CD4-positive, alpha-beta T cell treated with Interleukin-1 beta for 1 hour (primary cell): ENCODE results near the gene IDH3A.
A peak's percentile ranks its signal among the peaks of the same experiment; 100 is the strongest.

Experiments
- DNase-seq, 2 donors: peaks; one replicate each; pipeline ENCODE4 v3.0.0-alpha.2; 2020 to 2022

The IDH3A gene

DNA sequence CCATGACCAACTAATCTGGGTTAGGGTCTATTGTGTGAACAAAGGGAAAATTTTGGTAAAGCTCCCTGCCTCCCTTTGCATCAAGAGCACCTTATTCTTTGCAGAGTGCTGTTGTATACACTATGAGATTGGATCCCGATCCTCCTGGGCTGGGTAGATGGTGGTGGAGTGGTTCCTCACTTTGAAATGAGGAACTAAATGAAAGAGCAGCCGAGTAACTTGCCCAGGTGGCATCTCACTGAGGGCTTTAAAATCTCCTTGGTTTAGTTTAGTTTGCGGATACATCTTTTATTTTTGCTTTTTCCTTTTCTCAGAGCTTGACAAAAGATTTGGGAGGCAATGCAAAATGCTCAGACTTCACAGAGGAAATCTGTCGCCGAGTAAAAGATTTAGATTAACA, 19.4 kb downstream of the IDH3A start:
- no peak for DNase-seq

DNA sequence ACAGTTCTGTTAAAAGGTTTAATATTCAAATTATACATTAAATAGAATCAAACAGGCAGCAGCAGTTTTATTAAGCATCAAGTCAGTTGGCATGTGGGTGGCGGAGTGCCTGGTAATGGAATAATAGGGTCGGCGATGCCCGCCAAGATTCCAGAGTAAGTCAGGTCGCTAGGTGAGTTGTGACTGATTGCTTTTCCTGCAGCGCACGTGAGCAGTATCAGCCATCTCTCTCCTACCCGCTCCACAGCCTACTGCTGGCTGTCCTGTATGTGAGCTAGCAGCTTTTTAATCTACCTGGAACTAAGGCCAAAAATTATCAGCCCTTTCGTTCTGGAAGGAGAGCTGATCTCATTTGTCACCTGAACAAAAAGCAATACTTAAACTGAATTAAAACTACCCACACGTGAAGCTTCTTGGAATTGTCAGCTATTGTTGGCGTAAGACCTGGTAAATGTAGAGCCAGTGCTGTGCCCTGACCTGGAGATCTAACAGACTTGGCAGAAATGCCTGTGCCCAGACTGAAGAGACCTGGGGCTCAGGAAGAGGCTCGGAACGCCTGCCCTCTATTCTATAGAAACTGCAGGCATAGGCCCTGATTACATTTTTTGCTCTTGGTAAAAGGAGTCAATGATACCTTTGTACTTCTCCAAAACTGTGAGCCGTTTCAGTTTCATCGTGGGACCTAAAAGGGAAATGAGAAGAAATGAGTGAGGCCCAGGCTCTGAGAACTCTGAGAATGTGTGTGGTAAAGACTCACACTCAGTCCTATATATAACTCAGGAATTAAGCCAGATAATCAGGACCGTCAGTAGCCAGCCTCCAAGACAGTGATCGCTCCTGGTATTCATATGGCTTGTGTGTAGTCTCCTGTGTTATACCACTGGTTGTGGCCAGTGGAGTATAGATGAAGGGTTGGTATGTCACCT, 21.9 kb downstream of the IDH3A start:
- DNase-seq: no peak

DNA sequence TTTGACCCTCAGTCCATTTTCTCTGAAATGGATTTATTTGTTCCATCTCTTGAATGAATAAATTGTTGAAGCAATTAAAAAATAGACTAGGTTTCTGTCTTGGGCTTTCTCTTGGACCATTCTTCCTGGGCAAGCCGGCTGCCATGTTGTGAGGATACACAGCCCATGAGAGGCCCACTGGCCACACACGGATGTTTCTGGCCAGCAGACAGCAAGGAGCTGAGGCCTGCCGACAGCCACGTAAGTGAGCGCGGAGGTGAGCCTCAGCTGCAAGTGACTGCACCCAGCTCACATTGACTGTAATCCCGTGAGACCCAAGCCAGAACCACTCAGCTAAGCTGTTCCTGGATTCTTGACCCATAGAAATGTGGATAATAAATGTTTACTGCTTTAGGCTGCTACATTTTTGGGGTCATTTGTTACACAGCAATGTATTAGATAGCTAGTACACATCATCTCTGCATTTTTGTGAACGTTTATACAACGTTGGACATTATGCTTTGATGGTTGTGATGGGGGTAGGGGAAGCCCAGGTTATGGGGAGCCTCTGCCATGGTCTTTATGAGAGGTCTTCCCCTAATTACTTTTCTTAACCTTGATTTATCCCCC, 22.8 kb downstream of the IDH3A start:
- DNase-seq: no peak

DNA sequence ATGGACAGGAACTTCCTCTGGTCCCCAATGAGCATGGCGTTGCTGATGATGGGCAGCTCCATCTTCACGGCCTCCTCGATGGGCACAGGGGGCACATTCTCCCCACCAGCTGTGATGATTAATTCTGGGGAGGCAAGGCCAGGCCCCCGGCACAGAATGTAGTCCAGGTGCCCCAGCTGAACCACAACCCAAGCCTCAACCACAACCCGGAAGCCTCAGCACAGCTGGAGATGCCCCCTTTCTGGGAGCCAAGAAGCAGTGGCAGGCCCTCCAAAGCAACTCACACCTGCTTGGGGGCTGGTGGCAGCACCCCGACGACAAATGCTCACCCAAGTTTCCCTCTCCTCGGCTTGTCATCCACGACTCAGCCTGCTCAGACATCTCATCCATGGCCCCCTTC, 25.2 kb downstream of the IDH3A start:
- DNase-seq: no peak

DNA sequence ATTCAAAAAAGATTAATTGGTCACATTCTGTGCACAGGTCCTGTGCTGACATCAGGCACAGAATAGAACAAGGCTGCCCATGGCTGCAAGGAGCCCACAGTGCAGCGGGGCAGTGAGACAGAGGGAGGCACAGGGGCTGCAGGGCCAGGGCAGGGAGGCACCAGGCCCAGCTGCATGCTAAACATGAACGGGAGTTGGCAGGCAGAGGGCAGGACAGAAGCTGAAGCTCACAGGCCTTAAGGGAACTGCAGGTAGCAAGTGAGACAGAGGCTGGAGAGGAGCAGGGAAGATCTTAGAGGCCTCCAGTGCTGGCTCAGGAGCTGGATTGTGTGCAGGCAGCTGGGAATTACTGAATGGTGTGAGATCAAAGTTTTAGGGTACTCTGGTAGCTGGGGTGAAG, 26.2 kb downstream of the IDH3A start:
- DNase-seq: no peak

DNA sequence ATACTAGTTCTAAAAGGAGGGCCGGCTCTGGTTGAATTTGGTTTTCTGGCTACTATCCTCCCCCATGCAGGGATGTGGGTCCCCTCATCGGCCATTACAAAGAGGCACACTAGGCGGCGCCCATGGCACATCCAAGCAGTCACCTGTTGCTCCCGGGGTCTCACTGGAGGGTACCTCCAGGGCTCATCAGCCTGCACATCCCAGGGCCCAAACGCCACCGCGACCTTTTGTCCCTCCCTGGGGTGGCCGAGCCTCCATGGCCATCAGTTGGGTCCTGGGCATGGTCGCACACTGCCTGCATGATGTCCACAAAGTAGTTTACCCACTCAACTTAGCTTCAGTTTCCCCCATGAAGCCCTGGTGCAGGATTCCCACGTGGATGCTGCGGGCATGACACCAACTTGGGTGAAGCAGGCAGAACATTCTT, 28.3 kb downstream of the IDH3A start:
- DNase-seq: peak in 1 of 2 donors; percentile 19

DNA sequence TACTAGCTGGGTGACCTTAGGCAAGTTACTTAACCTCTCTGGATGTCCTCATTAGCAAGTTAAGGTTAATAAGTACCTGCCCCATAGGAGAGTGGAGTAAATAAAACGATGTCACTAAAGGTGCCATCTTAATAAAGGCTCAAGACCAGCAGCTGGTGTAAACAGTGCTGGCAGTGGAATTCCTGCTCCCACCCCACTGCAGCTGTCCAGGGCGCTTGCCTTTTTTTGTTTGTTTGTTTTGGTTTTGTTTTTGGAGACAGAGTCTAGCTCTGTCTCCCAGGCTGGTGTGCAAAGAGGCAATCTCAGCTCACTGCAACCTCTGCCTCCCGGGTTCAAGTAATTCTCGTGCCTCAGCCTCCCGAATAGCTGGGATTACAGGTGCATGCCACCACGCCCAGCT, 28.9 kb downstream of the IDH3A start:
- DNase-seq: no peak

DNA sequence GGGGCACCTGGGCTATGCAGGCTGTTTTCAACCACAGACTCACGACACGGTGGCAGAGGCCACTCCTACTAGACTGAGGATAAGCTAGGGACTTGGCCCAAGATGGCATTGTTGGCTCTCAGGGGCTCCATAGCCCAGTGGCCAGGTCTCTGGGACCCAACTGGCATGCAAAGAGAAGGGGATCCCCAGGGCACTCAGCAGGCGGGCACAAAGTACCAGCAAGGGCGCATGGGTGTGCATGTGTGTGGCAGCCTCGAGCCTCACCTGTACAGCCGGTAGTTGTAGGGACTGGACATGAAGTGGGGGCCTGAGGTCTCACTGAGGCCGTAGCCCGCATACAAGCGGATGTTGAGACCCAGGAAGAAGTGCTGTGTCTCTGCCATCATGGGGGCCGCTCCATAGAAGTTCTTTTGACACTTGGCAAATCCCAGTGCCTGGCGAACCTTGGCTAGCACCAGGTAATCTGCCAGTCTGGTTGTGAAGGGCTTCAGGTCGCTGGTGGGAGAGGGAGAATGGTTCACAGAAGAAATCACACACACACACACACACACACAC, 30.2 kb downstream of the IDH3A start:
- DNase-seq: no peak

DNA sequence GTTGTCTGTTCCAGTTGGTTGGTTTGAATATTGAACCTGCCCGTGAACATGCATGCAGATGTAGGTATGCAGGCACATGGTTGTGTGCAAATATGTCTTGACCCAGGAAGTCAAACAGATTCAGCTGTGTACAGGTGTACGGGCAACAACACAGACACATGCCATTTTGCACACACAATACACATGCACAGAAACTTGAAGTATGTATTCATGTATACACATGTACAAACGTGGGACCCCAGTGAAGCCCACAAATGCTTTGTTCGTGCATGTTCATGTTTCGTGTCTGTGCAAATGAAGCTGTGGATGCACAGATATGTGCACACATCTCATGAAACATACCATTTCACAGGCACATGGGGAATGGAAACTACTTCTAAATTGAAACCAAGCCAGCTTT, 30.7 kb downstream of the IDH3A start:
- DNase-seq: no peak

DNA sequence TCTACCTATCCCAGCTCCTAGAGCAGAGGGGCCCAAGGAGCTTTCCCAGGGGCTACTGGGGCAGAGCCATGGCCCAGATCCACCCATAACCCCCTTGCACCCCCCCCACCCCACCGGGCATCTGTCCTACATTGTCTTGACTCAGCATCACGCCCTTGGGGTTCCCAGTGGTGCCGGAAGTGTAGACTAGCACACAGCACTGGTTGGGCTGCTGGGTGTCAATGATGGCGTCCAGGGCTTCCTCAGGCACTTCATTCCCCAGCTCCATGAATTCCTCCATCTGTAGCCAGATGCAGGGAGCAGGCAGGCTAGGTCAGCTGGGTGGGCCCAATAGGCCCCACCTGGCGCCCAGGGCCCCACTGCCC, 33.2 kb downstream of the IDH3A start:
- no peak for DNase-seq

DNA sequence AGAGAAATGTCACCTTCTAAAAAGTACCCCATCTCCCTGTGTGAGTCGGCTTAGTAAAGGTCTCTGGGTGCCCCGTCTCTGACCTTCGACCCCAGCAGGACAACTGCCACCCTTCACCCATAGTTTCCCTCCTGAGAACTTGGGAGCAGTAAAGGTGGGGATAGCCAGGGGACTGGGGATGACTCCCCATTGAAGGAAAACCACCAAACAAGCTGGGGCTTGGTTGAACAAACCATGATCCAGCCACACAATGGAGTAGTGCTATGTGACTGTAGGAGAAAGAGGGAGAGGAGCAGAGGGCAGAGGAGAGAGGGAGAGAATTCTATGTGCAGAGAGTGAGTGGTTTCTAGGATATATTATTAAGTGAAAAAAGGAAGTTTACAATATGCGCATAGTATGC, 33.7 kb downstream of the IDH3A start:
- no peak for DNase-seq

DNA sequence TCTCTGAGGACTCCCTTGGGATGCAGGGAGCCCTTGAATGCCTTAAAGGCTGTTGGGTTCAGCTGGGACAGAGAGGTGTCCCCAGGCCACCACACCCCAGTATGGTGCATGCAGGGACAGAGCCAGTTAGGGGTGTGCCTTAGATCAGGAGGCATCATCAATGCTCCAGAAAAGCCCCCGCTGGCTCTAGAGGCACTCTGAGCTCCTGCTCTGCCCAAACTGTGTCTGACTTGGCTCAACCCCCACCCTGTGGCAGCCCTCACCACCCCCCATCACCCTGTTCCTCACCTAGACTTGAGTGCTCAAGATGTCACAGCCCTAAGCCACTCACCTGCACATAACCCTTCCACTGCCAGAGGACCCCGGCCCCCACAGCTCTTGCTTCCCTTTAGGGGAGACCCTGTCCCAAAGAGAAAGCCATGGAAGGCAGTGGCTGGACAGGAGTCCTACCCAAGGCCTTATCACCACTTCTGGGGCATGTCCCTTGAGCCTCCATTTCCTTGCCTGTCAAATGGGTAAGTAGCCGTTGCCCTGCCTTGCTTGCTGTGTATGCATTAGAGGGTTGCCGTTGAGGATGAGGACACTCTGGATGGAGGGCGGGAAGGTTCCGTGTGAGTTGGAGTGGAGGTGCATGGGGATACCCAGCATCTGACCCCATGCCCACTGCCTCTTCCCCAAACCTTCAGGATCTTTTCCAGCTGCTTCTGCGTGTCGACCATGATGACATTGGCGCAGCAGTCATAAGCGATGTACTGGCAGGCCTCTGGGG, 43.8 kb downstream of the IDH3A start:
- no peak for DNase-seq

DNA sequence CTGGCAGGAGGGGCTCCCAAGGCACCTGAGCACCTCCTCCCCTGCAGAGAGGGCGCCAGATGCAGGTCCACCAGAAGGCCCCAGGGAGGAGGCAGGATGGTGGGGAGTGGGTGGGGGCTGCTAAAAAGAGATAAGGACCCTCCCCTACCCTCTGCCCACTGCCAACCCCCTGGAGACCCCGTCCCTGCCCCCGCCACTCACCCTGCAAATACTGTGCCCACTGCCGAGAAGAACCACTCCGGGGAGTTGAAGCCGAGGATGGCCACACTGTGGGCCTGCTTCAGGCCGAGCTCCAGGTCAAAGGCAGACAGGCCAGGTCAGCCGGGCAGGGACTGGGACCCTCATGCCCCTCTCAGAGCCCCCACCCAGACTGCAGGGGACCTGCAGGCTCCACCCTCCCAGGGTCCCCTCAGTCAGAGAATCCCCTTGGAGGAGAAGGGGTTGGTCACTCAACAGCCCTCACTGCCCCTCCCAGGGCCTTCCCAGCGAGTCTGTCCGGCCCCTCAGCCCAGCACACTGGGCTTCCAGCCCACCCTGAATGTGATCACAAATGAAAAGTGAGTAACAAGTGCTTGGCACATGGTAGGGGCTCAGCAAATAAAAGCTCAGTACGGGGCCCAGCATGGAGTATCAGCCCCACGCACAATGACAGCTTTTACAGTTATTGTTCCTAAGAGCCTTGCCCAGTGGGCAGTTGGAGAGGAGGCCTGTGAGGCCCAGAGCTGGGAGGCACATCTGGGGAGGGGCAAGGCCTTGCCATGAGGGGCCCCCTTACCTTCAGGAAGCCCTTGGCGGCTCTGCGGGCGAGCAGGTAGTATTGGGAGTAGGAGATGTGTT, 44.8 kb downstream of the IDH3A start:
- no peak for DNase-seq

DNA sequence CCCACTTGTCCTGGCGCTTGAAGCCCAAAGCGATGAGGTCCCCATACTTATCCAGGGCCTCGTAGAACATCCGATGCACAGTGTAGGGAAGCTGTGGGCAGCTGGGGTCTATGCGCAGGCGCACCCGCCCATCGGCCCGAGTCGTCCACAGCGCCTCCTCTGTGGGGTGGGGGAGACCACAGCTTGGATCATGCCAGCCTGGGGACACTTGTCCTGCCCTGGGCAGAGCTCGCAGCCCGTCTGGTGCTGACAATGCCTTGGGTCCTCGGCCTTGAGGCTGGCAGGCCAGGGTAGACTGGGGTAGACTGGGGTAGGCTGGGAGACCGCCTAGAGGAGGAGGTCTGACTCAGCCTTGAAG, 45.4 kb downstream of the IDH3A start:
- DNase-seq: no peak

DNA sequence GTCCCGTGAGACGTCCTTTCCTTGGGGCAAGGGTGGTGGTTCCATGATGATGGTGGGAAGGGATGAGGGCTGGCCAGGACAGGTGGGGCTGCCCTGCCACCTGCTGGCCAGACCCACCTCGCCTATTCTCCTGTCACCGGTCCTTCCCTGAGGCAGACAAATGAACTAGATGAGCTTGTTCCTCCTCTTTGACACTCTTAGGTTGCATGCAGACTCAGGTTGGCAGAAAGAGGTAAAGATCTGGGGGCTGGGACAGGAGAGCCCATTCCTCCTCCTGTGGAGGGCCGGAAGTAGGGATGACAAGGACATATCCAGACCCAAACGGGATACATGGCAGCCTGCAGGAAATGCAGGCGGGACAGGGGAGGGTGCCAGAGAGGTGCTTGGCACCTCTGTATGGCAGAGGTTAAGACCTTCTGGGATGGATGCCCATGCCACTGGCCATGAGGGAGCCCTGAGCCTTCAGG, 46.6 kb downstream of the IDH3A start:
- peak; percentile 50 to 55 for DNase-seq

DNA sequence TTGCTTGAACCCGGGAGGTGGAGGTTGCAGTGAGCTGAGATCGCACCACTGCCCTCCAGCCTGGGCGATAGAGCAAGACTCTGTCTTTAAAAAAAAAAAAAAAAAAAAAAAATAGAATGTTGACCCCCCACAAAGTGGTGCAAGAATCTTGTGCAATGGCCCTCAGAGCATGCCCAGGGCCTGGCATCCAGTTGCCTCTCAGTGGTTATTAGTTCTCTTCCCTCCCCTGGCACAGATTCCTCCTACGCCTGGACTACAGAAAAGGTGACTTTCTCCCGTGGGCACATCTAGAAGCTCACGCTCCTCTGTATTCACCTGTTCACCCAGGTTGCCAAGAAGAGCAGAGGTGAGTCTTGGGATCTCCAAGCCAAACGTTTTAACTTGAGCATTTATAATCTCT, 48.5 kb downstream of the IDH3A start:
- DNase-seq: no peak

DNA sequence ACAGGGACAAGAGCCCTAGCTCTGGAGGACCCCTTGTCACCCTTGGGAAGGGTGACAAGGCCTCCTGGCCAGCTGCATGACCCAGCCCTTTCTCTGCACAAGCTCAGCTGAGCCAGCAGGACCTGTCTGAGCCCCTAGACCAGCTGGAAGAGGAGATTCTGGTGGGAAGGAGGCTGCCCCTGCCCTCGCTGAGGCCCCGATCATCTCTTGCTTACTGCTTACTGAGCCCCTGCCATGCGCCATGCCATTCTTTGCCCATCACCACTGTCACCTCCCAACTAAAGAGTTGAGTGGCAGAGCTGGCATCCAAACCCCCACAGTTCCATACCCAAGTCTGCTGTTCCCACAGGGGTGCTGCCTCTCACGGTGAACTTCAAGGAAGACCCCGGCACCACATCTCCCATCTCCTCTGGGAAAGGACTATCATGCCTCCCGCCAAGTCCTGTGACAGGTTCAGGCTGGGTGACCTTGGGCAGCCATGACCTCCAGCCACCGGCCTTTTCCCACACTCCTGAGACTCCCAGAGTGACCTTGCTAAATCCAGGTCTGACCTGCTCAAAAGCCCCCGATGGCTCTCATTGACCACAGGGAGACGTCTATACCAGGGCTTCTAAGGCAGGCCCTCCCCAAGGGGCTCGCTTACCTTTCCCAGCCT, 51.2 kb downstream of the IDH3A start:
- no peak for DNase-seq

DNA sequence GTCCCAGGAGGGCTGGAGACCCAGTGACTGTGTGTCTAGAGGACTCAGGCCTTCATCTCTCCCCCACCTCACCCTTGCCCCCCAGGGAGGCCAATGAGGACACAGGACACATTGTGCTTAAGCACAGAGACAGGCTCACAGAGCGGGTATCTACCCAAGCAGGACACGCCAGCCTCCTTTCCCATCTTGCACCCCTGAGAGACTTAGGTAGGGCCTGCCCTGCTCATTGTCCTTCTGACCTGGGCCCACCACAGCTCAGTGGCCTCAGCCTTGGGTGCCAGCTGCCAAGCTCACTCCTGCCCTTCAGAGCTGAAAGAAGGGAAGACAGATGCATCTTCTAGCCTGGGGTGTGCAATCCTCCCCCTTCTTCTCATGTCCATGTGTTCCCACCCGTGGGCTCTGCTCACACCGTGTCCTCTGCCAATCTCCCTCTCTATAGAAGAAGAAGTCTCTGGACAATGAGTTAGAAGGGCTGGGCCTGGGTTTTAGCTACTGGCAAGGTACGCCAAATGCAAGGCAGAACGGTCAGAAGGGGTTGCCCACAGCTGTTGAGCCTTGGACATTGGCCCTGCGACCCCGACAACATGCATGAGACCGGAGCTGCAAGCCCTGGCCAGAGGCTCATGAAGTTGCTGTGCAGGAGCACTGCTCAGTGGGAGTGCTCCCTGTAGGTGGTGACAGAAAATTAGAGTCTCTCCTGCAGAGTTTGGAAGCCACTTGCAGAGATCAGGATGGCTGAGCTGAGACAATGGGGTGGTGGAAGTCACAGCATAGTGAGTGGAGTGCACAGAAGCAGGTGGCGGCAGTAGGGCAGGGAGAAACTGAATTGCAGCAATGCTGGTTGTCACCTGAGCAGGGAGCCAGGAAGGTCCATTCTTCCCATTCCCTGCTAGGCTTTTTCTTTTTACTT, 52.4 kb downstream of the IDH3A start:
- no peak for DNase-seq

DNA sequence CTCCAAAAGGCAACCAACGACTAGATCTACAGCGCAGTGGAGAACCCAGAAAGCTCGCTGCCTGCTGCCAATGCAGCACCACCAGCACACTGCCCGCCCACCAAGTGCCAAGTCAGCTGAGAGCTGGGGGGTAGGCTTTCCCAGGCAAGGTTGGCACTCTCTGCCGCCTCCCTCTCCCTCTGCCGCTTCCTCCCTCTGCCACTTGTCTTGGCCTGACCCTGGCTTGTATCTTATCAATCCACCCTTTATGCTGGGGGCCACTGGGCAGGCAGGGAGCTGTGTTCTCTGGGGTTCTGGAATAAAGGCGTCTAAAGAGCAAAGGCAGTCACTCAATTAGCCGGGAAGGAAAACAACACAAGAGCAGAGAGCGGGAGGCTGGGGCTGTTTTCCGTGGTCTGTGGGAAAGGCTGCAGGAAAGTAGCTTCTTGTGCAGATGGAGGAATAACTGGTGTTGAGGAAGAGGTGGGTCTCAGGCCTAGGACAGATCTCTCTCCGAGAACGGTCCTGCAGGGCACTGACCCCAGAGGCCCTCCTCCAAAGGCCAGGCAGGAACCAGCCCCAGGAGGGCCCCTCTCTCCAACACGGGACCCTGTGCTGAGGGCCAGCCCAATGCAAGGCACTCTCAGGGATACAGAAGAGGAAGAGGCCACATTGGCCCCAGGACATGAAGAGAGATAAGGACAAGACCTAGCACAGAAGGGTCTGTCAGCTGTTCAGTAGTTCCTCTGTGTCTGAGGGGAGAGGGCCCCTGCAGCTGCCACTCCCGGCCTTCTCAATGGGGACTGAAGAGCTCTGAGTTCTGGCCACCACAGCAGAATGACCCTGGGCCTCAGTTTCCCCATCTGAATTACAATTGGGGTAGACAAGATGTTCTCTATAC, 54.4 kb downstream of the IDH3A start:
- DNase-seq: no peak
